Measurements from ENCODE around the gene VASP.
"Not testable (repeated sequence)": the region's sequence is repeated elsewhere in the genome, so short reads cannot be mapped to it uniquely, and the experiment has no call there.

Gene VASP

GRCh38 chr19:45497791-45498190, 9.5 kb upstream of the VASP start:
- no peak for DNase-seq (ENCODE audit: low spot score)

GRCh38 chr19:45498411-45499195, 8.7 kb upstream of the VASP start, which contains the start of gene PPM1N:
Gene PPM1N (plus strand): TSS chr19:45498443. CDS start chr19:45498473, 30 bp downstream.
- DNase-seq (ENCODE audit: low spot score) = peak; percentile 84

- DNase-seq (ENCODE audit: low spot score) = no peak
Observed at GRCh38 chr19:45499196-45500180, 7.8 kb upstream of the VASP start.

- DNase-seq (ENCODE audit: low spot score) = no peak
Observed at GRCh38 chr19:45500918-45501729, 6.2 kb upstream of the VASP start.

- DNase-seq (ENCODE audit: low spot score) = no peak
Observed at GRCh38 chr19:45501730-45502014, 5.6 kb upstream of the VASP start.

- DNase-seq (ENCODE audit: low spot score) = no peak
Observed at GRCh38 chr19:45502111-45502510, 5.2 kb upstream of the VASP start.

- DNase-seq (ENCODE audit: low spot score) = no peak
Observed at GRCh38 chr19:45503909-45504308, 3.4 kb upstream of the VASP start.

GRCh38 chr19:45505151-45505995, 1.9 kb upstream of the VASP start:
- no peak for DNase-seq (ENCODE audit: low spot score)

- no peak for DNase-seq (ENCODE audit: low spot score)
Observed at GRCh38 chr19:45505996-45506245, 1.4 kb upstream of the VASP start.

GRCh38 chr19:45506246-45506988, 862 bp upstream of the VASP start:
- DNase-seq (ENCODE audit: low spot score) = peak; percentile 94

GRCh38 chr19:45507872-45508416, 665 bp downstream of the VASP start:
- no peak for DNase-seq (ENCODE audit: low spot score)

- peak; percentile 90 for DNase-seq (ENCODE audit: low spot score)
Observed at GRCh38 chr19:45508417-45508860, 1.2 kb downstream of the VASP start.

- no peak for DNase-seq (ENCODE audit: low spot score)
Observed at GRCh38 chr19:45508861-45509691, 1.8 kb downstream of the VASP start.

GRCh38 chr19:45509692-45510015, 2.4 kb downstream of the VASP start:
- DNase-seq (ENCODE audit: low spot score) = no peak

GRCh38 chr19:45510352-45510751, 3.1 kb downstream of the VASP start:
- not testable (repeated sequence) for DNase-seq (ENCODE audit: low spot score)

- DNase-seq (ENCODE audit: low spot score) = no peak
Observed at GRCh38 chr19:45511074-45511473, 3.8 kb downstream of the VASP start.

- no peak for DNase-seq (ENCODE audit: low spot score)
Observed at GRCh38 chr19:45512881-45513483, 5.7 kb downstream of the VASP start.

GRCh38 chr19:45514376-45515051, 7.2 kb downstream of the VASP start:
- no peak for DNase-seq (ENCODE audit: low spot score)

Data from D341Med (cell line).